CD14-positive monocyte (primary cell): Measurements from ENCODE around the gene EPHA6. TPM values are rescaled to one million over a fixed set of nuclear protein-coding genes. Genes with fewer than 3 reads are reported as not detected.

Experiments used
- DNase-seq, 3 donors: peaks; one replicate each; pipeline ENCODE4 v3.0.0-alpha.2; 2011 to 2022
- H2AFZ ChIP-seq: 2 replicates; pipeline ENCODE4 v1.6.0; 2012; ENCODE audit warnings: mild to moderate bottlenecking, low read depth, low read length, inconsistent platforms; ENCODE audit not compliant: insufficient read depth, poor library complexity, severe bottlenecking
- H3K27ac ChIP-seq, 2 donors: 1 replicate in 1 of 2; 2 replicates in 1 of 2; pipeline ENCODE4 v1.5.1; 2012 to 2013; ENCODE audit warnings: low read length in 2 of 2, control low read depth in 1 of 2, inconsistent platforms in 1 of 2, low read depth in 1 of 2, mild to moderate bottlenecking in 1 of 2
- H3K27me3 ChIP-seq, 2 donors: one replicate each; pipeline versions ENCODE4 v1.6.0 to v1.6.1; 2011 to 2013; ENCODE audit warnings: low read length in 2 of 2; ENCODE audit not compliant: control insufficient read depth in 2 of 2, insufficient read depth in 2 of 2
- H3K36me3 ChIP-seq, 2 donors: replicated peaks in 1 of 2; 1 replicate in 1 of 2; 2 replicates in 1 of 2; pipeline versions ENCODE4 v1.5.1 to v1.6.1; 2012 to 2013; ENCODE audit warnings: low read length in 2 of 2, control low read depth in 1 of 2, inconsistent platforms in 1 of 2, mild to moderate bottlenecking in 1 of 2; ENCODE audit not compliant: insufficient read depth in 2 of 2, control insufficient read depth in 1 of 2
- H3K4me1 ChIP-seq, 2 donors: 1 replicate in 1 of 2; 2 replicates in 1 of 2; pipeline versions ENCODE4 v1.5.1 to v1.6.1; 2012 to 2013; ENCODE audit warnings: low read length in 2 of 2, control low read depth in 1 of 2, inconsistent platforms in 1 of 2, mild to moderate bottlenecking in 1 of 2, moderate library complexity in 1 of 2; ENCODE audit not compliant: insufficient read depth in 2 of 2, control insufficient read depth in 1 of 2
- H3K4me2 ChIP-seq: replicated peaks from 2 replicates; pipeline ENCODE3; 2012; ENCODE audit warnings: low read length, moderate library complexity, mild to moderate bottlenecking; ENCODE audit not compliant: poor library complexity, severe bottlenecking; ENCODE audit errors: extremely low read depth
- H3K4me3 ChIP-seq, 3 experiments: fragments of 200-600 bp in 1 of 3; sonication (generic) in 1 of 3; replicated peaks in 1 of 3; 1 replicate in 2 of 3; 2 replicates in 1 of 3; pipeline ENCODE4 v1.5.1; 2011 to 2013; ENCODE audit warnings: low read length in 3 of 3, mild to moderate bottlenecking in 3 of 3, control low read depth in 2 of 3, low read depth in 2 of 3, inconsistent platforms in 1 of 3, moderate library complexity in 1 of 3
- H3K79me2 ChIP-seq: 2 replicates; pipeline ENCODE4 v1.6.0; 2012; ENCODE audit warnings: mild to moderate bottlenecking, control low read depth, inconsistent platforms, low read length, moderate library complexity; ENCODE audit not compliant: insufficient read depth
- H3K9ac ChIP-seq: 2 replicates; pipeline ENCODE4 v1.6.0; 2017; ENCODE audit warnings: low read length, mild to moderate bottlenecking; ENCODE audit not compliant: insufficient read depth, poor library complexity, severe bottlenecking
- H3K9me3 ChIP-seq, 2 donors: replicated peaks in 1 of 2; 1 replicate in 1 of 2; 2 replicates in 1 of 2; pipeline versions ENCODE4 v1.5.1 to v1.6.1; 2012 to 2013; ENCODE audit warnings: low read length in 2 of 2, control low read depth in 1 of 2; ENCODE audit not compliant: control insufficient read depth in 1 of 2, insufficient read depth in 1 of 2
- H4K20me1 ChIP-seq: 2 replicates; pipeline ENCODE4 v1.6.0; 2012; ENCODE audit warnings: mild to moderate bottlenecking, low read length, control low read depth, moderate library complexity; ENCODE audit not compliant: insufficient read depth
- H3K27ac Mint-ChIP-seq, 7 donors: one replicate each; pipeline ENCODE4 v1.8.0; 2020; ENCODE audit warnings: mild to moderate bottlenecking in 7 of 7, mixed read lengths in 7 of 7, moderate library complexity in 6 of 7, inconsistent platforms in 2 of 7
- H3K27me3 Mint-ChIP-seq, 3 donors: one replicate each; pipeline ENCODE4 v1.8.0; 2021 to 2022; ENCODE audit warnings: low read depth in 3 of 3, mild to moderate bottlenecking in 3 of 3, mixed read lengths in 3 of 3, moderate library complexity in 3 of 3, inconsistent platforms in 1 of 3
- H3K36me3 Mint-ChIP-seq, 2 donors: one replicate each; pipeline ENCODE4 v1.8.0; 2020; ENCODE audit warnings: mixed read lengths in 2 of 2, inconsistent platforms in 1 of 2, mild to moderate bottlenecking in 1 of 2
- H3K4me1 Mint-ChIP-seq: one replicate; pipeline ENCODE4 v1.8.0; 2020; ENCODE audit warnings: mild to moderate bottlenecking, mixed read lengths
- H3K4me3 Mint-ChIP-seq, 2 donors: one replicate each; pipeline ENCODE4 v1.8.0; 2020; ENCODE audit warnings: mild to moderate bottlenecking in 2 of 2, mixed read lengths in 2 of 2, moderate library complexity in 1 of 2
- H3K9me3 Mint-ChIP-seq, 7 donors: one replicate each; pipeline ENCODE4 v1.8.0; 2020 to 2022; ENCODE audit warnings: mixed read lengths in 7 of 7, mild to moderate bottlenecking in 6 of 7, moderate library complexity in 6 of 7, inconsistent platforms in 2 of 7
- whole genome bisulfite sequencing: methylation state at CpG from one replicate; pipeline ENCODE4 v1.1.5; 2013; ENCODE audit warnings: missing lambda C conversion rate; ENCODE audit not compliant: insufficient coverage; 5-methylcytosine and 5-hydroxymethylcytosine counted together
- intact Hi-C, 2 donors: fragments of 100-400 bp; cut with micrococcal nuclease; formaldehyde crosslinking; loops; one replicate each; pipeline versions ENCODE4 v1.15.0 to v1.15.1; 2023
- polyA plus RNA-seq, 3 donors: library from polyadenylated mRNA; depleted of rRNA in 1 of 3; unstranded in 2 of 3; stranded (reverse) in 1 of 3; fragments of 300-500 nt in 2 of 3; fragments of >200 nt in 1 of 3; fragmentation: Illumina TruSeq in 2 of 3; gene quantifications; 1 replicate in 2 of 3; 2 replicates in 1 of 3; pipeline ENCODE4 v1.2.3, GENCODE V29; 2012 to 2021
- TF ChIP-seq, protein P1 (sequence below): fragments of 200-600 bp; IDR thresholded peaks from one replicate; pipeline ENCODE4 v1.8.0; 2022; ENCODE audit warnings: antibody characterized with exemption, mild to moderate bottlenecking

EPHA6 gene
- polyA plus RNA-seq, 3 donors: not detected

DNA sequence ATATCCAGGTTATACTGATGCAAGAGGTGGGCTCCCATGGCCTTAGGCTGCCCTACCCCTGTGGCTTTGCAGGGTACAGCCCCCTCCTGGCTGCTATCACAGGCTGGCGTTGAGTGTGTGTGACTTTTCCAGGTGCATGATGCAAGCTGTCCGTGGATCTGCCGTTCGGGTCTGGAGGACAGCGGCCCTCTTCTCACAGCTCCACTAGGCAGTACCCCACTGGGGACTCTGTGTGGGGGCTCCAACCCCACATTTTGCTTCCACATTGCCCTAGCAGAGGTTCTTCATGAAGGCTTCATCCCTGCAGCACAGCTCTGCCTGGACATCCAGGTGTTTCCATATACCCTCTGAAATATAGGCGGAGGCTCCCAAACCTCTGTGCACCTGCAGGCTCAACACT, 610.6 kb downstream of the EPHA6 start:
- no peak for DNase-seq
- no peak overlapping the region for H3K27ac ChIP-seq
- H3K9me3 Mint-ChIP-seq: peaks cover 0 to 12% (median 7%) of the 10 kb centered on the region in 7 donors
- intact Hi-C loops: no loop called here
- no peak overlapping the region for H3K4me3 Mint-ChIP-seq
- no peaks in the 10 kb centered on the region for H3K4me1 Mint-ChIP-seq
- H3K4me1 ChIP-seq: no peaks in the 10 kb centered on the region
- H3K79me2 ChIP-seq: no peaks in the 10 kb centered on the region
- no peak overlapping the region for H2AFZ ChIP-seq
- WGBS: 88% methylated on average over 6 of the region's 6 CpGs
- no peak overlapping the region for H3K27ac Mint-ChIP-seq
- H3K9ac ChIP-seq: no peak overlapping the region
- H3K9me3 ChIP-seq: peaks cover 7 to 13% of the 10 kb centered on the region in 2 donors
- no peaks in the 10 kb centered on the region for H3K36me3 Mint-ChIP-seq
- H3K27me3 ChIP-seq: no peaks in the 10 kb centered on the region
- H4K20me1 ChIP-seq: no peaks in the 10 kb centered on the region
- H3K4me3 ChIP-seq: no peak overlapping the region
- TF ChIP-seq, protein P1, sequence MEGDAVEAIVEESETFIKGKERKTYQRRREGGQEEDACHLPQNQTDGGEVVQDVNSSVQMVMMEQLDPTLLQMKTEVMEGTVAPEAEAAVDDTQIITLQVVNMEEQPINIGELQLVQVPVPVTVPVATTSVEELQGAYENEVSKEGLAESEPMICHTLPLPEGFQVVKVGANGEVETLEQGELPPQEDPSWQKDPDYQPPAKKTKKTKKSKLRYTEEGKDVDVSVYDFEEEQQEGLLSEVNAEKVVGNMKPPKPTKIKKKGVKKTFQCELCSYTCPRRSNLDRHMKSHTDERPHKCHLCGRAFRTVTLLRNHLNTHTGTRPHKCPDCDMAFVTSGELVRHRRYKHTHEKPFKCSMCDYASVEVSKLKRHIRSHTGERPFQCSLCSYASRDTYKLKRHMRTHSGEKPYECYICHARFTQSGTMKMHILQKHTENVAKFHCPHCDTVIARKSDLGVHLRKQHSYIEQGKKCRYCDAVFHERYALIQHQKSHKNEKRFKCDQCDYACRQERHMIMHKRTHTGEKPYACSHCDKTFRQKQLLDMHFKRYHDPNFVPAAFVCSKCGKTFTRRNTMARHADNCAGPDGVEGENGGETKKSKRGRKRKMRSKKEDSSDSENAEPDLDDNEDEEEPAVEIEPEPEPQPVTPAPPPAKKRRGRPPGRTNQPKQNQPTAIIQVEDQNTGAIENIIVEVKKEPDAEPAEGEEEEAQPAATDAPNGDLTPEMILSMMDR: no peak
- H3K4me2 ChIP-seq: no peak overlapping the region
- H3K36me3 ChIP-seq: no peaks in the 10 kb centered on the region
- peaks cover 0 to 2% (median 0%) of the 10 kb centered on the region in 3 donors for H3K27me3 Mint-ChIP-seq

- Histone ChIP-seq H2AFZ (no peak overlapping the region), H3K4me1 (no peaks in the 10 kb centered on the region), H3K4me3 (no peak overlapping the region), H3K9ac (no peak overlapping the region), H4K20me1 (no peaks in the 10 kb centered on the region), H3K9me3 (peaks cover 0 to 7% of the 10 kb centered on the region in 2 donors), H3K4me2 (no peak overlapping the region), H3K36me3 (no peaks in the 10 kb centered on the region), H3K27ac (no peak overlapping the region), H3K27me3 (no peaks in the 10 kb centered on the region), H3K79me2 (no peaks in the 10 kb centered on the region)
- DNase-seq: no peak
- H3K4me3 Mint-ChIP-seq: no peak overlapping the region
- H3K36me3 Mint-ChIP-seq: no peaks in the 10 kb centered on the region
- H3K27me3 Mint-ChIP-seq: no peaks in the 10 kb centered on the region
- WGBS: no CpG with 5 or more reads among the region's 2 CpGs
- intact Hi-C loops: no loop called here
- H3K9me3 Mint-ChIP-seq: peaks cover 0 to 16% (median 0%) of the 10 kb centered on the region in 7 donors
- no peak overlapping the region for H3K27ac Mint-ChIP-seq
- no peaks in the 10 kb centered on the region for H3K4me1 Mint-ChIP-seq
- TF ChIP-seq, protein P1: no peak
These were observed 616.2 kb downstream of the EPHA6 start for GRCh38 chr3:97430601-97431000.
